Measurements from ENCODE around the gene SNX20. TPM values are rescaled to one million over a fixed set of nuclear protein-coding genes. Genes with fewer than 3 reads are reported as not detected.

The SNX20 gene
- total RNA-seq (2022) (not detected in 2 replicates), Bru-seq, nascent RNA (not detected), BruChase-seq, experiment 1, labeled RNA remaining after a 6-hour chase (not detected), BruChase-seq, experiment 2, labeled RNA remaining after a 2-hour chase (not detected)
- long read RNA-seq, result 0 reads

- no TSS peak for BruUV-seq (replicated peaks)
- Mint-ChIP-seq H3K27me3 (ENCODE audit: insufficient read depth, unreplicated experiment) (no peaks in the 10 kb centered on the region), H3K36me3 (ENCODE audit: insufficient read depth, unreplicated experiment) (no peaks in the 10 kb centered on the region), H3K9me3 (ENCODE audit: unreplicated experiment) (no peaks in the 10 kb centered on the region), H3K27ac (ENCODE audit: low read depth, unreplicated experiment) (no peak within 1 kb of the TSS), H3K4me3 (ENCODE audit: unreplicated experiment) (no peak within 1 kb of the TSS), H3K4me1 (ENCODE audit: insufficient read depth, unreplicated experiment) (no peaks in the 10 kb centered on the region)
- TF ChIP-seq CTCF (IDR thresholded peaks at IDR 0.05; ENCODE audit: unreplicated experiment), result no peak
- CTCF ChIA-PET, result interaction anchor here (0.6 to 8.1 kb wide), 3 partner anchors 9 to 64 kb away, joined by 3 to 98 read pairs (median 8); no protein-coding TSS in a partner anchor
- POLR2A ChIA-PET, result interaction anchor here (1.3 kb wide), 1 partner anchor 60 kb away, joined by 3 read pairs; the partner anchor contains the start of gene CYLD
- no peak for DNase-seq (ENCODE audit: unreplicated experiment)
- intact Hi-C loops (cut with micrococcal nuclease), result no loop called here
These were observed at the start of gene SNX20 for GRCh38 chr16:50681021-50681885. Gene SNX20, minus strand, starts transcription at chr16:50681312. Its CDS starts 3,786 bp downstream, at chr16:50677526.

GRCh38 chr16:50724306-50724705, 43.2 kb upstream of the SNX20 start:
- no peak overlapping the region for H3K27ac Mint-ChIP-seq (ENCODE audit: low read depth, unreplicated experiment)
- BruUV-seq (replicated peaks), result no TSS peak
- TF ChIP-seq CTCF (IDR thresholded peaks at IDR 0.05; ENCODE audit: unreplicated experiment), result no peak
- POLR2A ChIA-PET, result interaction anchor here (0.7 to 1.4 kb wide), 4 partner anchors 17 to 383 kb away, joined by 3 to 7 read pairs (median 4); partner anchors contain the start of gene CYLD
- no peak overlapping the region for H3K4me3 Mint-ChIP-seq (ENCODE audit: unreplicated experiment)
- H3K9me3 Mint-ChIP-seq (ENCODE audit: unreplicated experiment), result peaks cover 7% of the 10 kb centered on the region
- no peaks in the 10 kb centered on the region for H3K27me3 Mint-ChIP-seq (ENCODE audit: insufficient read depth, unreplicated experiment)
- no peak for DNase-seq (ENCODE audit: unreplicated experiment)
- H3K36me3 Mint-ChIP-seq (ENCODE audit: insufficient read depth, unreplicated experiment), result peaks cover 4% of the 10 kb centered on the region
- no peaks in the 10 kb centered on the region for H3K4me1 Mint-ChIP-seq (ENCODE audit: insufficient read depth, unreplicated experiment)
- intact Hi-C loops (cut with micrococcal nuclease), result no loop called here
- CTCF ChIA-PET, result interaction anchor here (0.6 to 1.2 kb wide), 5 partner anchors 17 to 453 kb away, joined by 3 to 6 read pairs (median 3); partner anchors contain the start of gene CYLD

GRCh38 chr16:50722960-50723359, 41.8 kb upstream of the SNX20 start:
- BruUV-seq (replicated peaks), result no TSS peak

More at GRCh38 chr16:50722960-50723359, 41.8 kb upstream of the SNX20 start:
- peaks cover 7% of the 10 kb centered on the region for H3K9me3 Mint-ChIP-seq (ENCODE audit: unreplicated experiment)
- ChIA-PET CTCF (interaction anchor here (1.1 kb wide), 1 partner anchor 23 kb away, joined by 3 read pairs; no protein-coding TSS in a partner anchor), POLR2A (interaction anchor here (0.7 to 1.4 kb wide), 2 partner anchors 9 to 23 kb away, joined by 3 to 7 read pairs; no protein-coding TSS in a partner anchor)
- H3K36me3 Mint-ChIP-seq (ENCODE audit: insufficient read depth, unreplicated experiment), result no peaks in the 10 kb centered on the region
- no peak overlapping the region for H3K27ac Mint-ChIP-seq (ENCODE audit: low read depth, unreplicated experiment)
- no peak for DNase-seq (ENCODE audit: unreplicated experiment)
- H3K4me1 Mint-ChIP-seq (ENCODE audit: insufficient read depth, unreplicated experiment), result peaks cover 6% of the 10 kb centered on the region
- intact Hi-C loops (cut with micrococcal nuclease), result no loop called here
- H3K4me3 Mint-ChIP-seq (ENCODE audit: unreplicated experiment), result no peak overlapping the region
- TF ChIP-seq CTCF (IDR thresholded peaks at IDR 0.05; ENCODE audit: unreplicated experiment), result no peak
- no peaks in the 10 kb centered on the region for H3K27me3 Mint-ChIP-seq (ENCODE audit: insufficient read depth, unreplicated experiment)
